ENCODE results near the gene PHLDA3.
A peak's percentile ranks its signal among the peaks of the same experiment; 100 is the strongest.

PHLDA3 gene

GRCh38 chr1:201489643-201490261, 20.8 kb upstream of the PHLDA3 start:
- Histone ChIP-seq H3K9ac (no peak overlapping the region), H3K79me2 (peaks cover 12% of the 10 kb centered on the region), H3K36me3 (ENCODE audit: control insufficient read depth, insufficient read depth, low read length) (no peaks in the 10 kb centered on the region), H3K4me3 (ENCODE audit: low read depth, low read length) (no peak overlapping the region), H3K27me3 (ENCODE audit: control insufficient read depth, insufficient read depth, low read length) (no peaks in the 10 kb centered on the region), H3K4me2 (ENCODE audit: low read length) (peak overlapping the region; percentile 3), H3K27ac (peak overlapping the region; percentile 74), H3K9me3 (ENCODE audit: control insufficient read depth, low read length) (no peaks in the 10 kb centered on the region), H3K4me1 (peaks cover 41% of the 10 kb centered on the region), H2AFZ (no peak overlapping the region)
- TF ChIP-seq CTCF (IDR thresholded peaks at IDR 0.05) = no peak

DNA sequence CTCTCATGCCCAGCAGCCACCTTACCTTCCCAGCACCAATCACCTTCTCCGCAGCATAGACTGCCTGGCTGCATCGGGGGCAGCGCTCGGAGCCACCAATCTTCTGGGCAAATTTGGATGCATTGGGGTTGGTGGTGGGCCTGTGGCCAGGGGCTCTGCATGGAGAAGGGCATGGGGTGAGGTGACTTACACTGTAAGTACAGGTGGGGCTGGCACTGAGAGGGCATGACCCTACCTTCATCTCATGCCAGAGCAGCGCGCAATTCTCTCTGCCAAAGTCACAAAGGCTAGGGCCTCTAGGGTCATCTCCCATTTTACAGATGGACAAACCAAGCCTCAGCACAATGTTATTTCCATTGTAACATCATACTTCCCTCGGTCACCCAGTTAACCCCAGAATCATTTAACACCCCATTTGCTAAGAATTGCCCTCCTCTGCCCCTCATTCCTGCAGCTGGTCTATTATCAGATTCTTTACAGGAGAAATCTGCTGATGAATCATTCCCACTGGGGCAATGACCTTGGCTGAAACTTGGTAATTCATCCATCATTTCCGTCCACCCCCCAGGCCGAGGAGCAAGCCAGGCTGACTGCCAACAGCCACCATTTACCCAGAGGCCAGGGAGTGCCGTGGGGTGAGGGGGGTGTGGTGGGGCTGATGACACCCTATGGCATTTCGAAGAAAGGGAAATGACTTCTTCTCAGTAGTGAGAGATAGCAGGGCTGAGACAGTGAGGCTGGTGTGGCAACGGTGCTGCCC, 20.0 kb upstream of the PHLDA3 start:
- Histone ChIP-seq H3K79me2 (peaks cover 9% of the 10 kb centered on the region), H3K9me3 (ENCODE audit: control insufficient read depth, low read length) (no peaks in the 10 kb centered on the region), H2AFZ (no peak overlapping the region), H3K36me3 (ENCODE audit: control insufficient read depth, insufficient read depth, low read length) (no peaks in the 10 kb centered on the region), H3K27me3 (ENCODE audit: control insufficient read depth, insufficient read depth, low read length) (no peaks in the 10 kb centered on the region), H3K27ac (peak overlapping the region; percentile 74), H3K4me1 (peaks cover 36% of the 10 kb centered on the region), H3K4me3 (ENCODE audit: low read depth, low read length) (peak overlapping the region; percentile 17), H3K9ac (no peak overlapping the region), H3K4me2 (ENCODE audit: low read length) (peak overlapping the region; percentile 3)
- no peak for TF ChIP-seq CTCF (IDR thresholded peaks at IDR 0.05)

- Histone ChIP-seq H3K9me3 (ENCODE audit: control insufficient read depth, low read length) (no peaks in the 10 kb centered on the region), H3K9ac (no peak overlapping the region), H3K4me3 (ENCODE audit: low read depth, low read length) (no peak overlapping the region), H2AFZ (no peak overlapping the region), H3K4me2 (ENCODE audit: low read length) (no peak overlapping the region), H3K79me2 (peaks cover 2% of the 10 kb centered on the region), H3K36me3 (ENCODE audit: control insufficient read depth, insufficient read depth, low read length) (no peaks in the 10 kb centered on the region), H3K27ac (peak overlapping the region; percentile 75), H3K4me1 (peaks cover 32% of the 10 kb centered on the region), H3K27me3 (ENCODE audit: control insufficient read depth, insufficient read depth, low read length) (no peaks in the 10 kb centered on the region)
- no peak for TF ChIP-seq CTCF (IDR thresholded peaks at IDR 0.05)
These were observed 18.8 kb upstream of the PHLDA3 start for GRCh38 chr1:201487742-201488141.

- Histone ChIP-seq H3K36me3 (ENCODE audit: control insufficient read depth, insufficient read depth, low read length) (no peaks in the 10 kb centered on the region), H3K9ac (no peak overlapping the region), H3K27me3 (ENCODE audit: control insufficient read depth, insufficient read depth, low read length) (no peaks in the 10 kb centered on the region), H2AFZ (no peak overlapping the region), H3K79me2 (no peaks in the 10 kb centered on the region), H3K4me1 (peaks cover 38% of the 10 kb centered on the region), H3K9me3 (ENCODE audit: control insufficient read depth, low read length) (no peaks in the 10 kb centered on the region), H3K27ac (peak overlapping the region; percentile 75), H3K4me3 (ENCODE audit: low read depth, low read length) (no peak overlapping the region), H3K4me2 (ENCODE audit: low read length) (no peak overlapping the region)
- TF ChIP-seq CTCF (IDR thresholded peaks at IDR 0.05) = no peak
These were observed 17.2 kb upstream of the PHLDA3 start for GRCh38 chr1:201486187-201486586.
